Stimulated activated CD4-positive, alpha-beta T cell treated with anti-CD3 and anti-CD28 coated beads, Interleukin-1b, Interleukin-23, amount 100 ng/mL, for 48 hours (primary cell): ENCODE results near the gene ZFPM1.

Source experiments
- DNase-seq: peaks from one replicate; pipeline ENCODE4 v3.0.0-alpha.2; 2020

Gene ZFPM1

DNA sequence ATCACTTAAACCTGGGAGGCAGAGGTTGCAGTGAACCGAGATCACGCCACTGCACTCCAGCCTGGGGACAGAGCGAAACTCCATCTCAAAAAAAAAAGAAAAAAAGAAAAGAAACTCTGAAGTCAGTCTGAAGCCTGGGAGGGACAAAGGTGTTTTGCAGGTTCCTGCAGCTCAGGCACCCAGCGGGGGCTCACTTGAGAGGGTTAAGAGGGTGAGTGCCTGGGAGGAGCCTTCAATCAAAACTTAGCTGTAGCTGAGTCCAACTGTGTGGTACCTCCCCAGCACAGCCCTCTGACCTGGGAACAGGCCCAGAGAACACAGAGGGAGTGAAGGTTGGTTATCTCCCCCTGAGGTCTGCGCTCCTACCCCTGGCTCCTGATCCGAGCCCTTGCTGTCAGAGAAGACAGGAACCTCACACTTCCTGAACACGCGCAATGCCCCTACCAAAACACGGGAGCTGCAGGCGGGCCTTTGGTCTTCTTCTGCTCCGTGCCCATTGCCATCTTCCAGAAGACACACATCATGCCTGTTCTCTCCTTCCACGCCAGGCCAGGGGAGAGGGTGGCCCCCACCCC, 96.7 kb downstream of the ZFPM1 start:
- DNase-seq, result no peak

DNA sequence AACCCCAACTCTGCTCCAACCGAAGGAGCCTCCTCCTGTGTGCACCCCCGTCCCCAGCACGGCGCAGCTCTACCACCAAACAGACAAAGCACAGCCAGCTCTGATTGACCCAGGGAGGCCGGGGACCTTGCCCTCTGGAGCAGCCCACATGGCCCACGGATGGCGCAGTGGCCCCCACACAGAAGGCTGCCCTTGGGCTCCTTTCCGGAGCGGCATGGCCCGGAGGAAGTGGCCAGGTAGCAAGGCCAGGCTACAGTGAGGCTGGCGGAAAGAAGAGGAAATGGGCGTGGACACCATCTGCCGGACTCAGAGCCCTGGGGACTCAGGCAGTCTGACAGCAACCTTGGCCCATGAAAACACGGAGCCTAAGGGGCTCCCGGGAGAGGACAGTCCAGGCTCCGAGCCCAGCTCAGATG, 97.2 kb downstream of the ZFPM1 start:
- DNase-seq, result no peak

DNA sequence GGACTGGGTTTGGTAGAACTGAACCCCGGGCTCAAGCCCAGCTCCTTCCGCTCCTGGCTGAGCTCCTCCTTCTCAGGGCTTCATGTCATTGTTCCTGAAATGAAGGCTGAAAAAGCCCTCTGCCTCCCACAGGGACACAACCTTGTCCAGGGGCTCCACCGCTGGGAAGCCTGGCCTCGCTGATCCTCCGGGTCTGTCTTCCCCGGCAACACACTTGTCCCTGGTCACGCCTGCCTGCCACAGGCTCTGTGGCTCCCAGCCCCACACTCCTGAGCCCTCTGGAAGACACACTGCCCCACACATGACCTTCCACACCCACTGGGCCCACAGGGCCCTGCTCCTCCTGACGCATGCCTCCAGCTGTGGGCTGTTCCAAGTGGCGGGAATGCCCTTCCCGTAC, 99.1 kb downstream of the ZFPM1 start:
- DNase-seq, result no peak

DNA sequence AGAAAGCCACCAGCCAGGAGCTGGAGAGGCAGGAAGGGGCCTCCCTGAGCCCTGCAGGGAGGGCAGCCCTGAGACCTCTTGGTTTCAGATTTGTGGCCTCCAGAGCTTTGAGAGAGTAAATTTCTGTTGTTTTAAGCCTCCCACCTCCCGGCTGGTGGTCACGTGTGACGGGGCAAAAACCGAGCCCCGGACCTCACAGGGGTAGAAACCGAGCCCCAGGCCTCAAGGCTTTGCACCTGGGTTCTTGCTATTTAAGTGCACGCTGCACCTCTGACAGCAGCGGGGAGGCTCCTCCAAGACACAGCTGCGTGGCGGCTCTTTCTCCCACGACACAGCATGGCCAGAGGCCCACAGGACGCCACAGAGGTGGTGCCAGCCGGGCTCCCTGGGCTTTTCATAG, 99.7 kb downstream of the ZFPM1 start:
- no peak for DNase-seq

DNA sequence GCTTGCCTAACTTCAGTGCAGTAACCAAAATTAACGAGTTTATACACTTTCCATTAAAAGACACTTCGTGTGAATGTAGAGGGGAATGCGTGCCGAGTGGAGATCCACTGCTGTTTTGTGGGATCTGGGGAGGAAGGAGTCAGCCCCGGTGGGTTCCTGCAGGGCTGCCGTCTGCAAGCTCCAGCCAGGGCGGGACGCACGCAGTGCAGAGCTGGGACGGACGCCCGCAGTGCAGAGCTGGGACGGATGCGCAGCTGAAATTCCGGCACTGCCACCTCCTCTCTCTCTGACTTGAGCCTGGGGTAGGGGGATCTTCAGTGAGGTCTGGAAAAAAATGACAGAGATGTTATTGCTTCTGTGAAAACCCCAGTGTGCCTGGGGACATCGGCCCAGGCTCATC, 100.7 kb downstream of the ZFPM1 start:
- DNase-seq, result no peak

DNA sequence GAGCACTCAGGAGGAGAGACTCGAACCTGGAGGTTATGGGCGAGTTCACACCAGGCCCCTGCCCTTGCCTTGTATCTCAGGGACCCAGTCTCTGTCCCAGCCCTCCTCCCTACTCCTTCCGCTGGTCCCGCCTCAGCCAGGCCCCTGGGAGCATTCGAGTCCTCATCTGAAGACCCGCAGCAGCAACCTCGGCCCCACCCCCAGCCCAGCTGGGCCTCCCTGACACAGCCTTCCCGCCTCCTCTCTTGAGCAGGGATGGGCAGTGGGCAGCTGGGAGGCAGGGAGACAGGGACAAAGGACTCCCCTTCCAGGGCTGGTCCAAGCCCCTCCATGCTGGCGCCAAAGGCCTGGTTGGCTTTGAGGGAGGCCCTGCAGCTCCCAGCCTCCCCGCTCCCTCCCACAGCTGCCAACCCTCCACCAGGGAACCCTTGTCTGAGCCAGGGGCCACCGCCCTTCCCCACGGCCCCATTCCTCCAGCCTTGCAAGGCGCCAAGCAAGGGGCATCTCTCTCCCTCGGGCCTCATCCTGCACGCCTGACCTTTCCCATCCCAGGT, 101.7 kb downstream of the ZFPM1 start:
- no peak for DNase-seq

DNA sequence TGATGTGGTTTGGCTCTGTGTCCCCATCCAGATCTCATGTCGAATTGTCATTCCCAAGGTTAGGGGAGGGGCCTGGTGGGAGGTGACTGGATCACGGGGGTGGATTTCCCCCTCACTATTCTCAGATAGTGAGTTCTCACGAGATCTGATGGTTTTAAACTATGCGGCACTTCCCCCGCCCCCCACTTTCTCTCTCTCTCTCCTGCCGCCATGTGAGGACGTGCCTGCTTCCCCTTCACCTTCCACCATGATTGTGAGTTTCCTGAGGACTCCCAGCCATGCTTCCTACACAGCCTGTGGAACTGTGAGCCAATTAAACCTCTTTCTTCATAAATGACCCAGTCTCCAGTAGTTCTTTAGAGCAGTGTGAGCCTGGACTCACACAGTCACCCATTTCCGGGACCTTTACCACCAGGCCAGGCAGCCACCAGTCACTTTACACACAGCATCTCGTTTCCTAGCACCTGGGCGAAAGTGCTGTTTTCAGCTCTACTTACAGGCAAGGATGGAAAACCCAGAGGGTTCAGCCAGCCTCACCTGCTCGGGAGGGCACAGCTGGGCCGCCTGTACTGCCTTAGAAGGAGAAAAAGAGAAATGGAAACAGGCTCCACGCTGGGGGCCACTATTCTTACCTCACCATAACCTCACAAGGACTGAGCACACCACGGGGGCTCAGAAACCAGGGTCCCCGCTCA, 103.4 kb downstream of the ZFPM1 start:
- DNase-seq, result no peak

DNA sequence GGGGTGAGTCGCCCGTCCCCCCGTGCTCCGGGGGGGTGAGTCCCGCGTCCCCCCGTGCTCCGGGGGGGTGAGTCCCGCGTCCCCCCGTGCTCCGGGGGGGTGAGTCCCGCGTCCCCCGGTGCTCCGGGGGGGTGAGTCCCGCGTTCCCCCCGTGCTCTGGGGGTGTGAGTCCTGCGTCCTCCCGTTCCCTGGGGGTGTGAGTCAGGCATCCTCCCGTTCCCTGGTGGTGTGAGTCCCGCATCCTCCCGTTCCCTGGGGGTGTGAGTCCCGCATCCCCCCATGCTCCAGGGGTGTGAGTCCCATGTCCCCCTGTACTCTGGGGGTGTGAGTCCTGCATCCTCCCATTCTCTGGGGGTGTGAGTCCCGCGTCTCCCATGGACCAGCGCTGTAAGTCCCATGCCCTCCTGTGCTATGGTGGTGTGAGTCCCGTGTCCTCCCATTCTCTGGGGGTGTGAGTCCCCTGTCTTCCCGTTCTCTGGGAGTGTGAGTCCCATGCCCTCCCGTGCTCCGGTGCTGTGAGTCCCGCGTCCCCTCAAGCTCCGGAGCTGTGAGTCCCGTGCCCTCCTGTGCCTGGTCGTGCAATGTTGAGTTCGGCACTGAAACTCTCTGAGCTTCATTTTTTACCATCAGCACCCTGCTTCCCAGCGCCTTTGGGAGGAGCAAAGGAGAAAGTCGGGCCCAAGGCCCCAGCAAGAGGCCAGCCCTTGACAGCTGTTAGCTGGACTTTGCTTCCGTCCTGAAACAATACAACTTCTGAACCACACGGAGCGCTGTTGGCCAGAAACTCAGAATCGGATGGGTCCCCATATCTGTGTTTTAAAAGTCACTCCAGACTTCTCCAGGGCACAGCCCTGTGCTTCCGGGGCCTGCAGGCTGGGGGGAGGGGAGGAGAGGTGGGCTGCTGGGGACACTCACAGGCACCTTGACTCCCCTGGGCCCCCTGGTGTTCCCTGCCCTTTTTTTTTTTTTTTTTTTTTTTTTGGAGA, 105.7 kb downstream of the ZFPM1 start:
- DNase-seq, result no peak

DNA sequence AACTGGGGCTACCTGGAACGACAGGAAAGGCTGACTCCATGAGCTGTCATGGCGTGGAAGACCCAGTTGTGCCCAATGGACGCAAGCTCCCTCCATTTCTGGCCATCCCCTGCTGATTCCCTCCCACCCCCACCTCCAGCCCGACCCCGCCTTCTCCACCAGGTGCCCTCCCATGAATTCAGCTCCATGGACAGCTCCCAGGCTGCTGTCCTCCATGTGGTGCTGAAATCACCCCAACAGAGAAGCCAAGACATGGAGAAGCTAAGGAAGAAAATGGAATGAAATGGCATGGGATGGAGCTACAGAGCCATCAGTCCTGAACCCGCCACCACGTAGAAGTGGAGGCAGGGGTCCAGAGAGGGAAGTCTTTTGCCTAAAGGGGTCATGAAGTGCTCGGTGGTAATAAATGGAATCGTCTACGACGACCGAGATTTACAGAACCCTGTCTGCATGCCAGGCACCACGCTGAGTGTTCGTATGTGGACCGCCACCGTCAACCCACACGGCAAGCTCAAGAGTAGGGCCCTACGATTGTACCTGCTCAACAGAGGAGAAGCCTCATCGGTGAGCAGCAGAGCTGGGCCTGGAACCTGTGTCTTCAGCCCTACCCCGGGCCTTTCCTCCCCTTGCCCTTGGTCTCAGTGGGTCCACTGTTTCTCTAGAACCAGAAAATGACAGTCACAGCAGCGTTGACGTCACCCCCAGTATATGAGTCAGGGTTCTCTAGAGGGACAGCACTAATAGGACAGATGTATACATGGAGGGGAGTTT, 107.8 kb downstream of the ZFPM1 start:
- no peak for DNase-seq

DNA sequence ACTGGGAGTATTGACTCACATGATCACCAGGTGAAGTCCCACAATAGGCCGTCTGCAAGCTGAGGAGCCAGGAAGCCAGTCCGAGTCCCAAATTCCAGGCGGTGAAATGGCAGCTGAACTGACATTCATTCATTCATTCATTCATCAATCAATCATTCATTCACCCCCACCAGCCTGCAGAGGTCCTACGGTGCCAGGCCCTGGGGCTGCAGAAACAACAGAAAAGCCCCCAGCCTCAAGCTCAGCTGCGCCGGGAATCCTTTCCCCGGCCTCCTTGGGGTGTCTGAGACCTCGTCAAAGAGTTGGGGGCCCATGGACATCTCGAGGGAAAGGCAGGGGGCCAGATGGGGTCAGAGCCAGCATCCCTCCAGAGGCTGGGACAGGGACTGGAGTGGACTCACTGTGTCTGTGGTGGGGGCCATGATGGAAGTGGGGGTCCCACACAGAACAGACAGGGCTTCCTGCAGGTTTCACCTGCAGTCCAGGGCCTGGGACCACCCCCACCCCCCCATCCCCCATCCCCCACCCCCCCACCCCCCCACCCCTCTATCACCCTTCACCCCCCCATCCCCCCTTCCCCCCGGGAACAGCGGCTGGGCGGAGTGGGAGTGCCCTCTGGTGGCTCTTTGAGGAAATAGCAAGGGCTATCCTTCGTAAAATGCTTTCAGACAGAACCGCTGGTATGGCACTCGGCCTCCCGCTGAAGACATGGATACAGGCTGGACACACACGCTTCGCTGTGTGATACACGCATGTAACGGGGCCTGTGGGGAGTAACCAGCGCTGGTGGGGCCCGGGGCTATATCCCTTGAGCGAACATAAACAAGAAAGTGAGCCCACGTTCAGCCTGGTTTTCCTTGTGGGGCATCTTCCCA, 108.6 kb downstream of the ZFPM1 start:
- peak; percentile 41 for DNase-seq

DNA sequence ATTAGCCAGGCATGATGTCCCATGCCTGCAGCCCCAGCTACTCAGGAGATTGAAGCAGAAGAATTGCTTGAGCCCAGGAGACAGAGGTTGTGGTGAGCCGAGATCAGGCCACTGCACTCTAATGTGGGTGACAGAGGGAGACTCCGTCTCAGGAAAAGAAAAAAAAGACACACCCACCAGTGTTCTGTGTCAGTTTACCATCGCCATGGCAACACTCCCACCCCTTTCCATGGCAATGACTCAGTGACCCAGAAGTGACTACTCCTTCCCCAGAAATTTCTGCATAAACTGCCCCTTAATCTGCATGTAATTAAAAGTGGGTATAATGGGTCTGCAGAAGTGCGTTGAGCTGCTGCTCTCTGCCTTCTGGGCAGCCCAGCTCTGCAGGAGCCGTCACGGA, 113.1 kb downstream of the ZFPM1 start:
- peak; percentile 85 for DNase-seq

DNA sequence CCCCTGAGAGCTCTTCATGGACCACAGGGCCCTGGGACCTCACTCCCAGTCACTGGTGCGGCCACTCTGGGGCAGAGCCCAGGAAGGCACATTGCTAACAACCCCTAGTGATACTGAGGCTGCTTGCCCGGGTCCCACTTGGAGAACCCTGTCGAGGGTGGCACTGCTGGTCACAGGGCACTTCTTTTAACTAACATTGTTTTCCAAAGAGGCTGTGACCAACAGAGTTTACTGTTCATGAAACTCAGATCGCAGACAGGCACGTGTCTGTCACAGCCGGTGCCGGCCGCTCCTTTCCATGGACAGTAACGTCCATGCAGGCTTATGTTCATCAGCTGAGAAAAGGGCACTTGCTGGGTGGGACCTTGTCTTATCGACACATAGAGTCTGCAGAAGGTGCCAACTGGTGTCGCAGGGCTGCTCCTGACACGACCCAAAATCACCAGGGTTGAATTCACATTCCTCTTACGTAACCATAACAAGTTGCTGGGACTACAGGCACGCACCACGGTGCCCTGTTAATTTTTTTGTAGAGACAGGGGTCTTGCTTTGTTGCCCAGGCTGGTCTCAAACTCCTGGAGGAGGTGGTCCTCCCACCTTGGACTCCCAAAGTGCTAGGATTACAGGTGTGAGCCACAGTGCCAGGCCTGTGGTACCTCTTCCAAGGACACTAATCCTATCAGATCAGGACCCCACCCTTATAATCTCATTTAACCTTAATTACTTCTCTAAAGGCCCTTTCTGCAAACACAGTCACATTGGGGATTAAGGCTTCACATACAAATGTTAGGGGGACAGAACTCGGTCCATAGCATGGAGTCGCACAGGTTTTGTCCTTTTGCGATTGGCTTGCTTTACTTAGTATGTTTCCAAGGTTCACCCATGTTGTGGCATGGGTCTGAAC, 115.9 kb downstream of the ZFPM1 start:
- DNase-seq, result no peak

DNA sequence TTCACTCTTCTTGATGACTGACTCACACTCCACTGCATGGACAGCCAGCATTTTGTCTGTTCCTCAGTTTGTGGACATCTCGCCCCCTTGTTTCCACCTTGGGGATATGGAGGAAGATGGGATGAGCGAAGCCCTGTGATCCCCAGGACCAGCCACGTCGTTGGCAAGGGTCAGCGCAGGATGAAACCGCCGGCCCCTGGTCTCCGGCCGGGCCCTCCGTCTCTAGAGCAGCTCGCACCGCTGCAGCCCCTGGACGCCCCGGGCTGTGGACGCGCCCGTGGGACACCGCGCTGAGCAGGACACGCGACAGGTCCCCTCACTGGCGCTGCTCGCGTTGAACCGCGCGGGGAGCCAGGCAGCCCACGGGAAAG, 116.5 kb downstream of the ZFPM1 start:
- DNase-seq, result no peak

DNA sequence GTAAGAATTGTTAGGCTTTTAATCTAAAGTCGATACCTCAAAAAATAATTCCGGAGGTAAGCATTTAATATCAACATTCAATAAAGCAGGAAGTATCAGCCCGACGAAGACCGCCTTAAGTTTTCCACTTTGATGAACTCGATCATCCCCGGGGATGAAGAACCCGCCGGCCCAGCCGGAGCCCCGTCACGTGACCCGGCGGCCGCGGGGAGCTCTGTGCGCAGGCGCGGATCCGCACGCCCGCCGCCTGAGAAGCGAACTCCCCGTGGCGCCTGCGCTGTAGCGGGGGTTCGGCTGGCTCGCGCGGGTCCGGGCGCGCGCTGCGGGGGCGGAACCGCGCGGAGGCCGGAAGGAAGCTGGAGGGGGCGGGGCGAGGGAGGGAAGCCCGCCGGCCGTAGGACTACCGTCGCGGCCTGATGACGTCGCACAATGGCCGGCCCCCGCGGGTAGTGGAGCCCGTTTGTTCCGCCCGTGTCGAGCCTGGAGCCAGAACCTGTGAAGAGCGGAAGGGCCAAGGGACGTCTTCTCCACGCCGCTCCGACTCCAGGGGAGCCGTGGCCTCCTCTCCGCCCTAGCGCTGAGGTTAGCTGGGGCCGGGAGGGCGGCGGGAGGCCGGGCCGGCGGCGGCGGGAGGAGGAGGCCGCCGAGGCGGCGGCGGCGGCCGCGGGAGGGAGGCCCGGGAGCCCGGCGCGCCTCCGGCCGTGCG, 117.1 kb downstream of the ZFPM1 start, which contains the start of gene ZC3H18:
TSS of gene ZC3H18 (plus strand) at position 419 of the 706 bp plus-strand sequence. CDS start 6,721 bp downstream, outside the sequence.
- peak; percentile 96 for DNase-seq

DNA sequence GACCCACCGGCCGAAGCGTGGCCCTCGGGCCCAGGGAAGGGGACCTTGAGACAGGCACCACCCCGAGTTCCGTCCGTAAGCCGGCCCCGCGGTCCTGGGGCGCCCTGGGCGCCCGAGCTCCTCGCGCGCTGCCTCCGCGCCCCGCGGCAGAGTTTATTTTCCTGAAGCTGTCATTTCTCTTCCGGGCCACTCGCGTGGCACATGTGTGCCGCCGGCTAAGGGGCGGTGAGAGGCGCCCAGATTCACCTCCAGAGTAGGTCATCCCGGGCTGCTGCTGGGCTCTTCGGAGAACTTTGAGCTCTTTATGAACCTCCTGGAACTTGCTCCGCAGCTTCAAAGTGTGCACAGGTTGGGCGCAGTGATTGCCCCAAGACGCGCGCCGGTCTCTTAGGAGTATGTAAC, 117.6 kb downstream of the ZFPM1 start:
- peak; percentile 35 for DNase-seq

DNA sequence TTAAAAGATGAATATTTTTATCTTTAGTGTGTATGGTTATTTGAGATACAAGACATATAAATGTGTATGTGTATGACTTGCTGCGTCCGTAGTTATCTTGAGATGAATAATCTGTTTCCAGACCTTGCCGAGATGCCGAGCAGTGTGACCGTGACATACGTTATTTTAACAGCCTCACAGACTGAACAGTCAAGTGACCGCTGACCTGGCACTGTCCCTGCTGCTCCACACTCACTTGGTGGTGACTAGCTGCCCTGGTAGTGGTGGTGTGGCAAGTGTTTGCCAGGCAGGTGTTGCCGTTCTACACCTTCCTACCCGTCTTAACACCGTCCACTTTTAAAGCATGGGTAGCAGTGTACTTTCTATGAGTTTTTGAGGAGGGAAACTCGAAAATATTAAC, 122.2 kb downstream of the ZFPM1 start:
- DNase-seq, result no peak

DNA sequence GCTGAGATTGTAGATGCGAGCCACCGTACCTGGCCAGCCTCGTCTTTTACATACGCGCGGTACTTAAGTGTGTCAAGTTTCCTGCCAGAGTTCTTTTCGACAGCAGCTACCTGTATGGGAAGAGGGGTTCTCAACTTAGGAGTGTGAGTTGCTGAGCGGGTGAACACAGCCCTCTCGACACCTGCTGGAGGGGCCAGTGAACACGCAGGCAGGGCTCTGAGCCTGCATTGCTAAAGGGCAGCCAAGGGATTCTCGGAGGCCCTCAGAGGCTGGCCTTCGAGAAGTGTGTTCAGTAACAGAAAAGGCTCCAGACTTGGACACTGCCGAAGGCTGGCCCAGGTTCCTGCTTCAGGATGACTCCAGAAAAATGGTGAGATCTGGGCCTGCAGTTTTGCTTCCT, 123.2 kb downstream of the ZFPM1 start:
- no peak for DNase-seq

DNA sequence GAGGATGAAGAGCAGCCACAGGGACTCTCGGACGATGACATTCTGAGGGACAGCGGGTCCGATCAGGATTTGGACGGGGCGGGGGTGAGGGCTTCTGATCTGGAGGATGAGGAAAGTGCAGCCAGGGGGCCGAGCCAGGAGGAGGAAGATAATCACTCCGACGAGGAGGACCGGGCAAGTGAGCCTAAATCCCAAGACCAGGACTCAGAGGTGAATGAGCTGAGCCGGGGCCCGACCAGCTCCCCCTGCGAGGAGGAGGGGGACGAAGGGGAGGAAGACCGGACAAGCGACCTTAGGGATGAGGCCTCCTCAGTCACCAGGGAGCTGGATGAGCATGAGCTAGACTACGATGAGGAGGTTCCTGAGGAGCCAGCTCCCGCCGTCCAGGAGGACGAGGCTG, 124.1 kb downstream of the ZFPM1 start:
- DNase-seq, result no peak

DNA sequence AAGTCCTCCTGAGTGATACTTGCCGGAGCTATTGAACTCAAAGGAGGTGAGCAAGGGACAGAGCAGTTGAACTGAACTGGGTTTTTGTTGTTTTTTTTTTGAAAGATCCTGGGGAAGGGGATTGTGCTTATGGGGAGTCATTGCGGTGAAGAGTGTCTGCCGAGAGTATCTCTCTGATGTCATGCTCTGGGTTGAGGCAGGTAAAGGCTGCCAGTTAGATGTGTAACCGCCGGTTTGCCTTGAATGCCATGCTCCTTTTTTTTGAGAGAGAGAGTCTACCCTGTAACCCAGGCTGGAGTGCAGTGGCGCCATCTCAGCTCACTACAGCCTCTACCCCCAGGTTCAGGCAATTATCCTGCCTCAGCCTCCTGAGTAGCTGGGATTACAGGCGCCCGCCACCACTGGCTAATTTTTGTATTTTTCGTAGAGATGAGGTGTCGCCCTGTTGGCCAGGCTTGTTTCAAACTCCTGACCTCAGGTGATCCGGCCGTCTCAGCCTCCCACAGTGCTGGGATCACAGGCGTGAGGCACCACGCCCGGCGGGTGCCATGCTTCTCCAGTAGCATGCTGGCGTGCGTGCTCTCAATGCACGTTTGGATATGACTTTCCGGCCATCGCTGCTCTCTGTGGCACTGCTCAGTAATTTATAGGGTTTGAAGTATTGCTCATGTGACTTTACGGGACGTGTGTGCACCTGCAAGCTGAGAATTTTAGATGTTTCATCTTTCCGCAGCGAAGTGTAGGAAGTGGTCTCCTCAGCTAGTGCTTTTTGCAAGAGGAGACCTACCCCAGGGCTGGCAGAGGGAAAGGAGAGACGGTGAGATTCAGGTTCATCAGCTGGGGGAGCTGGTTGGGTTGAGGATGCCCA, 125.6 kb downstream of the ZFPM1 start:
- no peak for DNase-seq
